ENCODE data around the gene SNX9.

Gene SNX9

GRCh38 chr6:157994125-157994795, 171.2 kb downstream of the SNX9 start:
- Histone ChIP-seq H3K27me3 (ENCODE audit: control insufficient read depth, insufficient read depth, low read length) (no peaks in the 10 kb centered on the region), H3K4me1 (ENCODE audit: control insufficient read depth, insufficient read depth, low read length) (peaks cover 18% of the 10 kb centered on the region), H3K4me3 (ENCODE audit: low read length) (no peak overlapping the region), H3K9me3 (ENCODE audit: control insufficient read depth, low read length) (no peaks in the 10 kb centered on the region), H3K9ac (ENCODE audit: low read length) (no peak overlapping the region), H3K36me3 (ENCODE audit: control insufficient read depth, insufficient read depth, low read length) (no peaks in the 10 kb centered on the region)
